H9 (cell line): Measurements from ENCODE around the gene ANKRD44. TPM values are rescaled to one million over a fixed set of nuclear protein-coding genes. Genes with fewer than 3 reads are reported as not detected.

Experiments used
- DNase-seq: peaks from one replicate; pipeline ENCODE4 v3.0.0-alpha.2; 2017
- H2AFZ ChIP-seq: one replicate; pipeline ENCODE4 v1.6.1; 2013; ENCODE audit warnings: mild to moderate bottlenecking, low read length, control low read depth, moderate library complexity
- H2AK5ac ChIP-seq: 2 replicates; pipeline ENCODE4 v1.6.1; 2013; ENCODE audit warnings: low read length, control low read depth, mixed read lengths; ENCODE audit not compliant: insufficient read length
- H2BK120ac ChIP-seq: one replicate; pipeline ENCODE4 v1.6.1; 2013; ENCODE audit warnings: low read depth, mild to moderate bottlenecking, low read length, control low read depth, inconsistent platforms; ENCODE audit not compliant: poor library complexity, severe bottlenecking
- H2BK12ac ChIP-seq: 2 replicates; pipeline ENCODE4 v1.6.1; 2013; ENCODE audit warnings: low read length, control low read depth, mixed read lengths, low read depth; ENCODE audit not compliant: insufficient read length
- H2BK15ac ChIP-seq: 2 replicates; pipeline ENCODE4 v1.6.1; 2013; ENCODE audit warnings: low read depth, low read length, control low read depth
- H2BK20ac ChIP-seq: one replicate; pipeline ENCODE4 v1.6.1; 2013; ENCODE audit warnings: low read depth, mild to moderate bottlenecking, low read length, control low read depth, inconsistent platforms; ENCODE audit not compliant: poor library complexity, severe bottlenecking
- H2BK5ac ChIP-seq: 2 replicates; pipeline ENCODE4 v1.6.1; 2013; ENCODE audit warnings: low read length, control low read depth, mixed read lengths; ENCODE audit not compliant: insufficient read length
- H3K14ac ChIP-seq: 2 replicates; pipeline ENCODE4 v1.6.1; 2013; ENCODE audit warnings: low read length, control low read depth; ENCODE audit not compliant: insufficient read depth
- H3K18ac ChIP-seq: 2 replicates; pipeline ENCODE4 v1.6.1; 2013; ENCODE audit warnings: low read depth, mild to moderate bottlenecking, mixed read lengths, low read length, control low read depth; ENCODE audit not compliant: insufficient read length
- H3K23ac ChIP-seq: 2 replicates; pipeline ENCODE4 v1.6.1; 2013; ENCODE audit warnings: low read length, control low read depth, mixed read lengths, low read depth; ENCODE audit not compliant: insufficient read length
- H3K23me2 ChIP-seq: 2 replicates; pipeline ENCODE4 v1.6.1; 2013; ENCODE audit warnings: low read depth, mild to moderate bottlenecking, mixed read lengths, low read length, control low read depth; ENCODE audit not compliant: insufficient read length, poor library complexity, severe bottlenecking
- H3K27ac ChIP-seq: 2 replicates; pipeline ENCODE4 v1.5.1; 2013; ENCODE audit warnings: low read length, control low read depth, mixed read lengths, low read depth; ENCODE audit not compliant: insufficient read length
- H3K27me3 ChIP-seq: 2 replicates; pipeline ENCODE4 v1.6.1; 2013; ENCODE audit warnings: low read length, control low read depth, inconsistent platforms; ENCODE audit not compliant: insufficient read depth
- H3K4ac ChIP-seq: 2 replicates; pipeline ENCODE4 v1.6.1; 2013; ENCODE audit warnings: low read depth, mild to moderate bottlenecking, control low read depth, inconsistent platforms, low read length, moderate library complexity
- H3K4me1 ChIP-seq: 2 replicates; pipeline ENCODE4 v1.6.1; 2013; ENCODE audit warnings: low read length, control low read depth, inconsistent platforms; ENCODE audit not compliant: insufficient read depth
- H3K4me2 ChIP-seq: 2 replicates; pipeline ENCODE4 v1.6.1; 2013; ENCODE audit warnings: low read length, control low read depth, mixed read lengths; ENCODE audit not compliant: insufficient read length, insufficient read depth
- H3K56ac ChIP-seq: 2 replicates; pipeline ENCODE4 v1.6.1; 2013; ENCODE audit warnings: low read depth, mild to moderate bottlenecking, mixed read lengths, low read length, control low read depth; ENCODE audit not compliant: insufficient read length
- H3K79me1 ChIP-seq: 2 replicates; pipeline ENCODE4 v1.6.1; 2013; ENCODE audit warnings: low read depth, mild to moderate bottlenecking, moderate library complexity, low read length, control low read depth, inconsistent platforms; ENCODE audit not compliant: insufficient read depth, poor library complexity, severe bottlenecking
- H3K79me2 ChIP-seq: 2 replicates; pipeline ENCODE4 v1.6.1; 2013; ENCODE audit warnings: low read length, control low read depth, inconsistent platforms; ENCODE audit not compliant: insufficient read depth
- H3K9ac ChIP-seq: 2 replicates; pipeline ENCODE4 v1.6.1; 2013; ENCODE audit warnings: low read length, control low read depth, mixed read lengths; ENCODE audit not compliant: insufficient read length; ENCODE audit errors: extremely low read depth
- H3K9me3 ChIP-seq: one replicate; pipeline ENCODE4 v1.6.1; 2013; ENCODE audit warnings: low read depth, low read length, inconsistent platforms; ENCODE audit not compliant: control insufficient read depth
- H3T11ph ChIP-seq: one replicate; pipeline ENCODE4 v1.6.1; 2013; ENCODE audit warnings: mild to moderate bottlenecking, low read length, control low read depth, inconsistent platforms
- H4K20me1 ChIP-seq: one replicate; pipeline ENCODE4 v1.6.1; 2013; ENCODE audit not compliant: control insufficient read depth, insufficient read length, insufficient read depth
- H4K5ac ChIP-seq: 2 replicates; pipeline ENCODE4 v1.6.1; 2013; ENCODE audit warnings: low read depth, mild to moderate bottlenecking, mixed read lengths, low read length, control low read depth; ENCODE audit not compliant: insufficient read length
- H4K8ac ChIP-seq: replicated peaks from 2 replicates; pipeline ENCODE4 v1.6.1; 2013; ENCODE audit warnings: low read length, control low read depth, mixed read lengths, low read depth; ENCODE audit not compliant: insufficient read length
- H4K91ac ChIP-seq: 2 replicates; pipeline ENCODE4 v1.6.1; 2013; ENCODE audit warnings: low read depth, mild to moderate bottlenecking, moderate library complexity, mixed read lengths, low read length, control low read depth; ENCODE audit not compliant: insufficient read length
- H3K27ac Mint-ChIP-seq, 3 experiments: 2 replicates in 2 of 3; 3 replicates in 1 of 3; pipeline ENCODE4 v1.8.0; 2020 to 2021; ENCODE audit warnings: mixed read lengths in 3 of 3, mild to moderate bottlenecking in 1 of 3, moderate library complexity in 1 of 3
- H3K27me3 Mint-ChIP-seq: 2 replicates; pipeline ENCODE4 v1.8.0; 2021; ENCODE audit warnings: low read depth, mild to moderate bottlenecking, moderate library complexity, mixed read lengths
- H3K36me3 Mint-ChIP-seq, 3 experiments: 2 replicates in 2 of 3; 3 replicates in 1 of 3; pipeline ENCODE4 v1.8.0; 2020 to 2021; ENCODE audit warnings: low read depth in 3 of 3, mixed read lengths in 3 of 3; ENCODE audit not compliant: insufficient read depth in 1 of 3
- H3K4me1 Mint-ChIP-seq, 2 experiments: 2 replicates each; pipeline ENCODE4 v1.8.0; 2020; ENCODE audit warnings: mixed read lengths in 2 of 2
- H3K4me3 Mint-ChIP-seq, 2 experiments: 2 replicates in 1 of 2; 3 replicates in 1 of 2; pipeline ENCODE4 v1.8.0; 2020 to 2021; ENCODE audit warnings: mild to moderate bottlenecking in 2 of 2, mixed read lengths in 2 of 2, moderate library complexity in 1 of 2
- H3K9me3 Mint-ChIP-seq, 2 experiments: 2 replicates in 1 of 2; 3 replicates in 1 of 2; pipeline ENCODE4 v1.8.0; 2020; ENCODE audit warnings: mild to moderate bottlenecking in 2 of 2, mixed read lengths in 2 of 2, moderate library complexity in 1 of 2
- WGBS: extraction: QIAGEN DNeasy Blood & Tissue Kit; methylation state at CpG from one replicate; pipeline ENCODE4 v1.1.7; 2013; ENCODE audit warnings: missing lambda C conversion rate, low lambda C conversion rate, mixed read lengths; ENCODE audit not compliant: insufficient read length; ENCODE audit errors: extremely low coverage; 5-methylcytosine and 5-hydroxymethylcytosine counted together
- total RNA-seq: library from RNA; stranded (reverse); gene quantifications from 2 replicates; pipeline ENCODE4 v1.2.1, GENCODE V29; 2021
- TF ChIP-seq, protein P1 (sequence below): fragments of 200-600 bp; sonication (generic); conservative IDR thresholded peaks from 3 replicates; pipeline ENCODE4 v1.8.0; 2021; ENCODE audit warnings: antibody characterized with exemption, mild to moderate bottlenecking

Gene ANKRD44
- total RNA-seq, 1 experiment from 2014 or later: 1.9 TPM

DNA sequence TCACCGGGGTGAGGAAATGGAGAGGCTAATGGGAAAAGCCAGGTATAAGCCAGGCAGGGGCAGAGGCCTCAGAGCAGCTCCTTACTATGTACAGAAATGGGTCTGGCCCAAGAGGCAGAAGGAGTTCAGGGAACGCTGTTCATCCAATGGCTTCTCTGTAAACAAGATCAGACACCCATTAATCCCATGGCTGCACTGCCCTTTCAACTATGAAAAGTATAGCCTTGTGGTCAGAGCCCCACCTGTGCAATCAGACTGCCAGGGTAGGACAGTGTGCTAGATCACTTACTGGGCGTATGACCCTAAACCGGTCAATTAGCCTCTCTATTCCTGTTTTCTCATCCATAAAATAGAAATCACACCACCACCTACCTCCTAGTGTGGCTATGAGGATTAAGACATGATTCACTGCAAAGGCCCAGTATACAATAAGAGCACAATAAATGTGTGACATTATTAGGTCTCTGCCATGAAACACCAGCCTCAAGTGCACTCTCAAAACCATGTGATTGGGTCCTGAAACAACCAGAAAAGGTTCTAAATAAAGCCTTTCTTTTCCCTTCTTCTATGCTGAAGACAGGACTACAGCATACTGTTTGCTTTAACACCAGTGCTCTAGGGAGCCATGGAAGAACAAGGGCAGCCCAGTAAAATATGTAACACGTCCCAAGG lies 4.4 kb downstream of the ANKRD44 start:
- Histone ChIP-seq H3K9ac (no peak overlapping the region), H3K56ac (no peak overlapping the region), H3K27me3 (peaks cover 8% of the 10 kb centered on the region; the same call in 1 of the 2 replicates), H2BK12ac (no peak overlapping the region), H4K8ac (no peak overlapping the region), H3K14ac (no peak overlapping the region), H2BK15ac (no peak overlapping the region), H3K9me3 (no peaks in the 10 kb centered on the region), H3K4ac (no peak overlapping the region), H2AK5ac (no peak overlapping the region), H3K18ac (no peak overlapping the region), H3K23ac (no peak overlapping the region), H3K79me1 (no peaks in the 10 kb centered on the region), H4K5ac (no peak overlapping the region), H4K20me1 (no peaks in the 10 kb centered on the region), H3K4me2 (no peak overlapping the region), H3K79me2 (no peaks in the 10 kb centered on the region), H3T11ph (no peak overlapping the region), H4K91ac (no peak overlapping the region), H2AFZ (no peak overlapping the region), H2BK120ac (no peak overlapping the region), H3K27ac (no peak overlapping the region), H3K4me1 (no peaks in the 10 kb centered on the region), H3K23me2 (peaks cover 14% of the 10 kb centered on the region), H2BK5ac (no peak overlapping the region), H2BK20ac (no peak overlapping the region)
- Mint-ChIP-seq H3K36me3 (no peaks in the 10 kb centered on the region), H3K27me3 (peaks cover 28% of the 10 kb centered on the region), H3K4me1 (peaks cover 4 to 5% of the 10 kb centered on the region in 2 experiments), H3K9me3 (no peaks in the 10 kb centered on the region), H3K4me3 (no peak overlapping the region), H3K27ac (no peak overlapping the region)
- no CpG with 5 or more reads among the region's 5 CpGs for WGBS
- DNase-seq: no peak
- TF ChIP-seq, protein P1, sequence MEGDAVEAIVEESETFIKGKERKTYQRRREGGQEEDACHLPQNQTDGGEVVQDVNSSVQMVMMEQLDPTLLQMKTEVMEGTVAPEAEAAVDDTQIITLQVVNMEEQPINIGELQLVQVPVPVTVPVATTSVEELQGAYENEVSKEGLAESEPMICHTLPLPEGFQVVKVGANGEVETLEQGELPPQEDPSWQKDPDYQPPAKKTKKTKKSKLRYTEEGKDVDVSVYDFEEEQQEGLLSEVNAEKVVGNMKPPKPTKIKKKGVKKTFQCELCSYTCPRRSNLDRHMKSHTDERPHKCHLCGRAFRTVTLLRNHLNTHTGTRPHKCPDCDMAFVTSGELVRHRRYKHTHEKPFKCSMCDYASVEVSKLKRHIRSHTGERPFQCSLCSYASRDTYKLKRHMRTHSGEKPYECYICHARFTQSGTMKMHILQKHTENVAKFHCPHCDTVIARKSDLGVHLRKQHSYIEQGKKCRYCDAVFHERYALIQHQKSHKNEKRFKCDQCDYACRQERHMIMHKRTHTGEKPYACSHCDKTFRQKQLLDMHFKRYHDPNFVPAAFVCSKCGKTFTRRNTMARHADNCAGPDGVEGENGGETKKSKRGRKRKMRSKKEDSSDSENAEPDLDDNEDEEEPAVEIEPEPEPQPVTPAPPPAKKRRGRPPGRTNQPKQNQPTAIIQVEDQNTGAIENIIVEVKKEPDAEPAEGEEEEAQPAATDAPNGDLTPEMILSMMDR: no peak
